SHP77 treated with DMSO at 0.1 percent for 48 hours (cell line): ENCODE data around the gene SLC25A25.

Source experiments
- DNase-seq: peaks from one replicate; lab custom pipeline; 2025; lab: John Stamatoyannopoulos, UW

The SLC25A25 gene

GRCh38 chr9:128096616-128097536, 28.8 kb downstream of the SLC25A25 start:
- no peak for DNase-seq

- DNase-seq, result no peak
Observed at GRCh38 chr9:128097543-128098296, 29.7 kb downstream of the SLC25A25 start.

- DNase-seq, result peak; percentile 80
Observed at GRCh38 chr9:128098297-128099230, 30.5 kb downstream of the SLC25A25 start.

GRCh38 chr9:128099231-128099931, 31.3 kb downstream of the SLC25A25 start:
- DNase-seq, result no peak

GRCh38 chr9:128099932-128100491, 32.0 kb downstream of the SLC25A25 start:
- DNase-seq, result no peak

- no peak for DNase-seq
Observed at GRCh38 chr9:128100581-128100980, 32.5 kb downstream of the SLC25A25 start.

GRCh38 chr9:128101231-128101661, 33.2 kb downstream of the SLC25A25 start:
- no peak for DNase-seq

GRCh38 chr9:128101690-128102089, 33.7 kb downstream of the SLC25A25 start:
- no peak for DNase-seq

GRCh38 chr9:128102196-128102595, 34.2 kb downstream of the SLC25A25 start:
- no peak for DNase-seq

GRCh38 chr9:128102861-128103588, 35.0 kb downstream of the SLC25A25 start:
- DNase-seq, result peak; percentile 19

- DNase-seq, result no peak
Observed at GRCh38 chr9:128103589-128103962, 35.5 kb downstream of the SLC25A25 start.

GRCh38 chr9:128104171-128104618, 36.2 kb downstream of the SLC25A25 start:
- peak; percentile 74 for DNase-seq

GRCh38 chr9:128105538-128106175, 37.6 kb downstream of the SLC25A25 start:
- no peak for DNase-seq

GRCh38 chr9:128106181-128106939, 38.3 kb downstream of the SLC25A25 start:
- DNase-seq, result no peak

GRCh38 chr9:128106940-128107467, 39.0 kb downstream of the SLC25A25 start:
- no peak for DNase-seq

- DNase-seq, result no peak
Observed at GRCh38 chr9:128107468-128108268, 39.6 kb downstream of the SLC25A25 start.

- DNase-seq, result no peak
Observed at GRCh38 chr9:128108269-128109049, 40.4 kb downstream of the SLC25A25 start.
